Colon (tissue), 2 donors: ENCODE data around the gene FXYD4.

Source experiments
- FAIRE-seq: peaks from 2 replicates; lab custom pipeline; 2012; peaks lifted over from hg19 to GRCh38; lab: Jason Lieb, UNC
- donor health status: control.
- donor health status: control.

Gene FXYD4

GRCh38 chr10:43344051-43344450 is 27.4 kb upstream of the FXYD4 start:
- FAIRE-seq = no peak

GRCh38 chr10:43347997-43348396 is 23.4 kb upstream of the FXYD4 start:
- no peak for FAIRE-seq

GRCh38 chr10:43348511-43349312 is 22.7 kb upstream of the FXYD4 start:
- FAIRE-seq = no peak

GRCh38 chr10:43350156-43350555 is 21.3 kb upstream of the FXYD4 start:
- no peak for FAIRE-seq

GRCh38 chr10:43350686-43351085 is 20.8 kb upstream of the FXYD4 start:
- no peak for FAIRE-seq

GRCh38 chr10:43351301-43351700 is 20.1 kb upstream of the FXYD4 start:
- FAIRE-seq = no peak

- no peak for FAIRE-seq
Observed at GRCh38 chr10:43352951-43353350, 18.5 kb upstream of the FXYD4 start.

- no peak for FAIRE-seq
Observed at GRCh38 chr10:43353495-43354329, 17.7 kb upstream of the FXYD4 start.

GRCh38 chr10:43354330-43354635 is 17.2 kb upstream of the FXYD4 start:
- FAIRE-seq = no peak

- no peak for FAIRE-seq
Observed at GRCh38 chr10:43354879-43355380, 16.5 kb upstream of the FXYD4 start.

GRCh38 chr10:43355749-43356371 is 15.6 kb upstream of the FXYD4 start:
- no peak for FAIRE-seq

GRCh38 chr10:43360086-43360485 is 11.3 kb upstream of the FXYD4 start:
- no peak for FAIRE-seq

GRCh38 chr10:43361547-43362190 is 9.8 kb upstream of the FXYD4 start:
- no peak for FAIRE-seq

- FAIRE-seq = no peak
Observed at GRCh38 chr10:43362191-43362839, 9.1 kb upstream of the FXYD4 start.

- no peak for FAIRE-seq
Observed at GRCh38 chr10:43365001-43365400, 6.4 kb upstream of the FXYD4 start.

GRCh38 chr10:43369921-43370320 is 1.5 kb upstream of the FXYD4 start:
- no peak for FAIRE-seq

- no peak for FAIRE-seq
Observed at GRCh38 chr10:43370671-43371215, 693 bp upstream of the FXYD4 start.

- FAIRE-seq = no peak
Observed at GRCh38 chr10:43372765-43373361, 1.4 kb downstream of the FXYD4 start.

- FAIRE-seq = no peak
Observed at GRCh38 chr10:43373461-43373860, 2.0 kb downstream of the FXYD4 start.

- no peak for FAIRE-seq
Observed at GRCh38 chr10:43374194-43374593, 2.8 kb downstream of the FXYD4 start.

GRCh38 chr10:43375401-43376020 is 4.1 kb downstream of the FXYD4 start:
- no peak for FAIRE-seq
